ENCODE data around the gene LRFN3.
"Not testable (repeated sequence)": the region's sequence is repeated elsewhere in the genome, so short reads cannot be mapped to it uniquely, and the experiment has no call there.

LRFN3 gene

DNA sequence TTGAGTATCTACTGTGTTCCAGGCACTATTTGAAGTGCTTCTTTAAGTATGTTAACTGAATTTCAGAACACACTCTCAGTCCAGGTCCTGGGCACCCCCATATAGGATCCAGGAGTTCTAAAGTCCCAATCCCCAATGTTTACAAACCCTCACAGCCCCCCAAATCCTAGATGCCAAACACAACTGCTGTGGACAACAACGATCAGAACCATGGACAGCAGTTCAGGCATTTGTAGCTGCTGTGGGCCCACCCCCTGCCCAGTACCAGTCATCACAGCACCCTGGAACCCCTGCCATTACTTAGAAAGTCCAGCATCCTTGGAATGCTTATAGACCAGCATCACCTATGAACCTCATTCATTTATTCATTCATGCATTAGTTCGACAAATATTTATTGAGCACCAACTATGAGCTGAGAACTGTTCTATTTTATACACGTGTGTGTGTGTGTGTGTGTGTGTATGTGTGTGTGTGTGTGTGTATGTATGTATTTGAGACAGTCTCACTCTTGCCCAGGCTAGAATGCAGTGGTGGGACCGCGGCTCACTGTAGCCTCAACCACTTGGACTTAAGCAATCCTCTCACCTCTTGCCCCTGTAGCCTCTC lies 39.5 kb downstream of the LRFN3 start:
- DNase-seq (ENCODE audit: low read depth in 2 of 2): no peak

DNA sequence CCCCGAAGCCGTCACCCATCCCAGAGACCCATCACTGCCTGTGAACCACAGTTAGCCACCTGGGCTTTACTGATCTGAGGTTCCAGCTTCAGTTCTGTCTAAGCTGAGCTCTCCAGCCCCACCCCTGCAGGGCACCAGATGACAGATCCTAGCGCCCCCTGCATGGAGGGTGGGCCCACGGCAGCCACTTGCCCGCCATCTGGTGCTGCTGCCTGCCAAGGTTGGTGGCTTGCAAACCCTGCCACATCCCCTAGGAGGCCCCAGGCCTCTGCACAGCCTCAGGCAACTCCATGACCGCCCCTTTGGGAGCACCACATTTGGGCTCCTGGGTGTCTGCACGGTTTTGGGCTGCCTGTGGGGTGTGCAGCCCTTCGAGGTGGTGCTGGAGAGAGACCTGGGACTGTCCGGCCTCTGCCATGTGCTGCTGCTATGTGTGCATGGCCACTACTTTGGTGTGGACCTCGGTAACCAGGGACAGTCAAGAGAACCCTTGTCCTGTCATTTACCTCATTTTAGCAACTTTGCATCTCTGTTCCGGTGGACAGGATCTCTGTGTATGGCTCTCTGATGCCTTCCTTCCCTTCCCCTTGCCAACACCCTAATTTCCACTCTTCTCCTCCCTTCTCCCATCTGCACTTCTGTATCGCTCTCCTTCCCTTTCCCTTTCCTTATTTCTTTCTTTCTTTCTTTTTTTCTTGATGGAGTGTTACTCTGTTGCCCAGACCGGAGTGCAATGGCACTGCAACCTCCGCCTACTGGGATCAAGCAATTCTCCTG lies 41.5 kb downstream of the LRFN3 start:
- no peak for DNase-seq (ENCODE audit: low read depth in 2 of 2)

DNA sequence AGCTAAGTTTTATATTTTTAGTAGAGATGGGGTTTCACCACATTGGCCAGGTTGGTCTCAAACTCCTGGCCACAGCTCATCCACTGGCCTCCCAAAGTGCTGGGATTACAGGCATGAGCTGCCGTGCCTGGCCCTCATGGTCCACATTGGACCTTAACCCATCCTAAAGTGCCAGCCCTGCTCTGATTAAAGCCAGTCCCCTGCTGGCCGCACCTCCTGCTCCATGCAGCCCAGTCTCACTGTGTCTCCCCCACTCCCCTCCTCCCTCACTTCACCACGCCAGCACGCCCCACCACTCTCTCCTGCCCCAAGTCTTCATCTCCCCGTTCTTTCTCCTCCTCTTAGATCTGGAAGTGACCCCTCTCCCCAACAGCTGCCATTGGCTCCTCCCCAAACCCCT lies 42.1 kb downstream of the LRFN3 start:
- no peak for DNase-seq (ENCODE audit: low read depth in 2 of 2)

DNA sequence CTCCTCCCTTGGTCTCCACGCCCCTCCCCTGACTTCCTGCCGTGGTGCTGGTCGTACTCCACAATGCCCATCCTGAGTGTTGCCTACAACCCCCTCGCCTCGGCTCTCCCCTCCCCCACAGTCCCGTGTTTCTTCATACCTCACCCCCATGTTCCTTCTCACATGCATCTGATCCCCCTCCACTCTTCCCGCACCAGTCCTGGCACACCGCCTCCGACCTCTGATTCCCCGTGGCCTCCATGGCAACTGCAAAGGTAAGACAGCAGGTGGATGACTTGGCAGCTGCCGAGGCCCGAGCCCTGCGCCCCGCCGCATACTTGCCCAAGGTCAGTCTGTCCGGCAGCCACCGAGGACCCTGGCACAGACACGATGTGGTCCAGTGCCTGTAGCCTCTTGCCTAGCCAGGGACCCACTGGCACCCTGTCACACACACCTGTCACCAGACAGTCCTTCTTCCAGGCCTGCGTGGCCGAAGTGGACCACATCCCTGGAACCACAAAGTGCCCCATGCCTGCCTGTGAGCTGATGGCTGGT lies 42.7 kb downstream of the LRFN3 start:
- DNase-seq (ENCODE audit: low read depth in 2 of 2): no peak

DNA sequence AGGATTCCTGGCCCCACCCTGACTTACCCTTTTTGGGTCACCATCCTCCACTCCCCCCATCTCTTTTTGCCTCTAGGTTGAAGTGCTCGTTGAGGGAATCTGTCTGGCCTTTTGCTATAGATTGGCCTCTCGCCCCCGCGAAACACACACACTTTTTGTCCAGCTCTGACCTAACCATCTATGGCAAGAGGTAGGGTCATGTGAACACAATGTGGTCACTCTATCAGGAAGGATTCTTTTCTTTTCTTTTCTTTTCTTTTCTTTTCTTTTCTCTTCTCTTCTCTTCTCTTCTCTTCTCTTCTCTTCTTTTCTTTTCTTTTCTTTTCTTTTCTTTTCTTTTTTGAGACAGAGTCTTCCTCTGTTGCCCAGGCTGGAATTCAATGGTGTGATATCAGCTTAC lies 44.8 kb downstream of the LRFN3 start:
- DNase-seq (ENCODE audit: low read depth in 2 of 2): not testable (repeated sequence)

DNA sequence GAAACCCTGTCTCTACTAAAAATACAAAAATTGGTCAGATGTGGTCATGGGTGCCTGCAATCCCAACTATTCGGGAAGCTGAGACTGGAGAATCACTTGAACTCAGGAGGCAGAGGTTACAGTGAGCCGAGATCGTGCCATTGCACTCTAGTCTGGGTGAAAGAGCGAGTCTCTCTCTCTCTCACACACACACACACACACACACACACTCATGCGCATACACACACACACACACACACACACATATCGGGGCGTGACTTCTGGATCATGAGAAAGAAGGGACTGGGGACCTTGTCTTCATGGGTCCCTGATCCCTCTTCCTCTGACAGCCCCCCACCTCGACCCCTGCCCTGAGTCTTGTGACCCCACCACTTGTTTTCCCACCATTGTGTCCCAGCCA lies 47.0 kb downstream of the LRFN3 start:
- no peak for DNase-seq (ENCODE audit: low read depth in 2 of 2)

DNA sequence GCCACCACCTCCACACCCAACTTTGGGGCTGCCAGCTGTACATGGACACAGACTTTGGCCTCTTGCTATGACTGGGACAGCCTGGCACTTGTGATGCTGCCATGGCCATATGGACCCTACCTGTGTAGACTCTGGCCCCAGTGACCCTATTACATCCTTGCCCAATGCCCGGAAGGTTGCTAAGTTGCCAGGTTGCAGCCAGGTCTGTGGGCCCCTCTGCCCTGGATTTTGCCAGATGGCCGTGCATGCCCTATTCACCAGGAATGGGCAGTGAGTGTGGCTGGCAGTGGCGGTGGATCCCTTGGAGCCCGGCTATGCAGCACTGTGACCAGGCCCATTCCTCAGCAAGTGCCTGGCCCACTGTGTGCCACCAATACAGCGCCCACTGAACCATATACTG lies 49.9 kb downstream of the LRFN3 start:
- no peak for DNase-seq (ENCODE audit: low read depth in 2 of 2)

DNA sequence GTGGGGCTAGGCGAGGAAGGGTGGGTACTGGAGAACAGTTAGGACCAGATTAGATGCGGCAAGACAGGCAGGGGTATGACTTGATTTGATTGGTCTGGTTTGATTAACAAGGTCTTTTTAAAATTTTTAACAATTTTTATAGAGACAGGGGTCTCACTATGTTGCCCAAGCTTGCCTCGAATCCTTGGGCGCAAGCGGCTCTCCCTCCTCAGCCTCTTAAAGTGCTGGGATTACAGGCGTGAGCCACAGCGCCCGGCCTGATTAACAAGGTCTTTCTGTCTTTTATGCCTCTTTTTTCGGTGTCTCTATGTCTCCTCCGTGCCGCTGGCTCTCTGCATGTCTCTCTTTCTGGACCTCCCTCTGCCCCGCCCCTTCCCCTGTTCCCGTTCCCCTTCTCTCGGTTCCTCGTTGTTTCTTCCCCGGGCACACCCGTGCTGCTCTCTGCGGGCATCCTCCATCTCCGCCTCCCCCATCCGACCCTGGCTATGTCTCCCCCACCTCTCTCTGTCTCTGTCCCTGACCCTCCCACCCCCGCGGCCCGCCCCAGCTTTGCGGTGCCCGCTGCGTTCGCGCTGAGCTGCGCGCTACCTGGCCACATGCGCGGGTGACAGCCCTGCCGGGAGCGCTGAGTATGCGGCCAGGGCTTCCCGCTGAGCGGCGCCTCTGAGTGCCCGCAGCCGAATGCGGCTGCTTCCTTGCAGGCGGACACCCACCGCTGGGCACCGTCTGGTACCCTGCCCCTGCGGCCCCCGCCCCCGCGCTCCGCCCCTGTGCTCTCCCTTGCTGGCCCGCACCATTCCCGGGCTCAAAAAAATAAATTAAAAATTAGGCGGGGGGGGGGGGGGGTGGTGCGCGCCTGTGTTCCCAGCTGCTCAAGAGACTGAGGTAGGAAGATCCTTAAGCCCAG lies 50.7 kb downstream of the LRFN3 start:
- peak in 1 of 2 donors; percentile 24 for DNase-seq (ENCODE audit: low read depth in 2 of 2)

DNA sequence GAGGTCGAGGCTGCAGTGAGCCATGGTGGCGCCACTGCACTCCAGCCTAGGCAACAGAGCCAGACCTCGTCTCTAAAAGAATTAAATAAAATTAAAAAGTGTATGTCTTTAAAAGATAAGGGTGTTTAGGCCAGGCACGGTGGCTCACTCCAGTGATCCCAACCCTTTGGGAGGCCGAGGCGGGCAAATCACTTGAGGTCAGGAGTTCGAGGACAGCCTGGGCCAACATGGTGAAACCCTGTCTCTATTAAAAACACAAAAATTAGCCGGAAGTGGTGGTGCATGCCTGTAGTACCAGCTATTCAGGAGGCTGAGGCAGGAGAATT lies 51.4 kb downstream of the LRFN3 start:
- DNase-seq (ENCODE audit: low read depth in 2 of 2): no peak

DNA sequence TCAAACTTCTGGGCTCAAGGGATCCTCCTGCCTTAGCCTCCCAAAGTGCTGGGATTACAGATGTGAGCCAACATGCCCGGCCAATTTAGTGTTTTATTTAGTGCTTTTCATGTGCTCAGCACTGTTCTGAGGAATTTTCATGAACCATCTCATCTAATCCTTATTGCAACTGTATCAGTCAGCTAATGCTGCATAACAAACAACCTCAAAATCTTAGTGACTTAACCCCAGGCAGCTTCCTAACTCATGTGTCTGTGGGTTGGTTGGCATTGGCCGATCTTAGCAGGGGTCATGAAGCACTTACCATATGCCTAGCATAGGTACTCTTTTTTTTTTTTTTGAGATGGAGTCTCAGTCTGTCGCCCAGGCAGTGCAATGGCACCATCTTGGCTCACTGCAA lies 52.6 kb downstream of the LRFN3 start:
- DNase-seq (ENCODE audit: low read depth in 2 of 2): no peak

DNA sequence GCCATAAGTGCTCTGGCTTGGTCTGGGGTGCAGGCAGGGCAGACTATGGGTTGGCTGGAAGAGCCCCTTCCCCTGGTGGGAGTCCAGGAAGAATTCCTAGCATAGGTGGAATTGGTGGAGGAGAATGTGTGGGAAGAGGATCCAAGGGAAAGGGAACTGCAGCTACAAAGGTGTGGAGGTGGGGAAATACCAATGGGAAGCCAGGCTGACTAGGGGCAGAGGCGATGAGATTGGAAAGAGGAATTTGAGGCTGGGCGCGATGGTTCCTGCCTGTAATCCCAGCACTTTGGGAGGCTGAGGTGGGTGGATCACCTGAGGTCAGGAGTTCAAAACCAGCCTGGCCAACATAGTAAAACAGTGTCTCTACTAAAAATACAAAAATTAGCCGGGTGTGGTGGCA lies 54.0 kb downstream of the LRFN3 start:
- DNase-seq (ENCODE audit: low read depth in 2 of 2): no peak

DNA sequence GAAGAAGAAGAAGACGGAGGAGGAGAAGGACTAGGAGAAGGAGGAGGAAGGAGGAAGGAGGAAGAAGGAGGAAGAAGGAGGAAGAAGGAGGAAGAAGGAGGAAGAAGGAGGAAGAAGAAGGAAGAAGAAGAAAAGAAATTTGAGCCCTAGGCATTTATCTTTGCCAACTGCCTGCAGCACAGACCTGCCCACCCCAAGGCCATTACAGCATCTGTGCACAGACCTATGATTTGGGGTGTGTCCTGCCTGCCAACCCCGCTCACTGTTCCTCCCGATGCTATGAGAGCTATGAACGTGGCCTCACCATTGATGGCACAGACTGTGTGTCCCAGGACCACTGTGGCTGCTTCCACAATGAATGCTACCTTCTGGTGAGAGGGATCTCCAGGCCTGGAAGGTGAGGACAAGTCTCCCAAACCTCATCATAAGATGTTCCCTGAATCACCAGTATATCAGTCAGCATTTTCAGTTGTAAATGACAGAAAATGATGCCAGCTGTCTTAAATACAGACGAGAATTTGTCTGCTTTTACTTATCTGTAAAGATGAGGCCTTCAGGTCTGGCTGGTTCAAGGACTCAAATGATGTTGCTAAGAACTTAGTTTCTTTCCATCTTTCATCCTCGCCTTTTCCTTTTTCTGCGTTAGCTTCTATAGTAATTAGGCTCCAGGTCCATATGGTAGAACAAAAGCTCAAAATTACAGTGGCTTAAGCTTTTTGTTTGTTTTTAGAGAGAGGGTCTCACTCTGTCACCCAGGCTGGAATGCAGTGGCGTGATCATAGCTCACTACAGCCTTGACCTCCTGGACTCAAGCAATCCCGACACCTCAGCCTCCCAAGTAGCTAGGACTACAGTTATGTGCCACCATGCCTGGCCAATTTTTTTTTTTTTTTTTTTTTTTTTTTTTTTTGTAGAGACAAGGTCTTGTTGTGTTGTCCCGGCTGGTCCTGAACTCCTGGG lies 54.9 kb downstream of the LRFN3 start:
- no peak for DNase-seq (ENCODE audit: low read depth in 2 of 2)

DNA sequence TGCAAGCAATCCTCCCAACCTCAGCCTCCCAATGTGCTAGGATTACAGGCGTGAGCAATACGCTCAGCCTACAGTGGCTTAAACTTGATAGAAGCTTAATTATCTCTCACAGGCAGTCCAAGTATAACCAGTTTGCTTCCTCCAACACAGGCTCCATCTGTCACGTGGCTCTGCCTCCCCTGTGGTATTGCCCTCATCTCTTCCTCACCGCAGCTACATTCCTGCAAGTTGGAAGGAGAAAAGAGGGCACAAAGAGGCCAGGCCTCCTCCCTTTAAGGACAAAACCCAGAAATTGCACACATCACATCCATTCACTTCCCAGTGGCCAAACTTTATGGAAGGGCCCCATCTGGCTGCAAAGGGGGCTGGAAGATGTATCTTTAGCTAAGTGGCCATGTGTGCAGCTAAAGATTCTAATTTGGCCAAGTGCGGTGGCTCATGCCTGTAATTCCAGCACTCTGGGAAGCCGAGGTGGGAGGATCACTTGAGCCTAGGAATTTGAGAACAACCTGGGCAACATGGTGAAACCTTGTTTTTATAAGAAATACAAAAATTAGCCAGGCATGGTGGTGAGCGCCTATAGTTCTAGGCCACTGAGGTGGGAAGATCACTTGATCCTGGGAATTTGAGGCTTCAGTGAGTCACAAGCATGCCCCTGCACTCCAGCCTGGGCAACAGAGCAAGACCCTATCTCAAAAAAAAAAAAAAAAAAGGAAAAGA lies 55.7 kb downstream of the LRFN3 start:
- no peak for DNase-seq (ENCODE audit: low read depth in 2 of 2)

DNA sequence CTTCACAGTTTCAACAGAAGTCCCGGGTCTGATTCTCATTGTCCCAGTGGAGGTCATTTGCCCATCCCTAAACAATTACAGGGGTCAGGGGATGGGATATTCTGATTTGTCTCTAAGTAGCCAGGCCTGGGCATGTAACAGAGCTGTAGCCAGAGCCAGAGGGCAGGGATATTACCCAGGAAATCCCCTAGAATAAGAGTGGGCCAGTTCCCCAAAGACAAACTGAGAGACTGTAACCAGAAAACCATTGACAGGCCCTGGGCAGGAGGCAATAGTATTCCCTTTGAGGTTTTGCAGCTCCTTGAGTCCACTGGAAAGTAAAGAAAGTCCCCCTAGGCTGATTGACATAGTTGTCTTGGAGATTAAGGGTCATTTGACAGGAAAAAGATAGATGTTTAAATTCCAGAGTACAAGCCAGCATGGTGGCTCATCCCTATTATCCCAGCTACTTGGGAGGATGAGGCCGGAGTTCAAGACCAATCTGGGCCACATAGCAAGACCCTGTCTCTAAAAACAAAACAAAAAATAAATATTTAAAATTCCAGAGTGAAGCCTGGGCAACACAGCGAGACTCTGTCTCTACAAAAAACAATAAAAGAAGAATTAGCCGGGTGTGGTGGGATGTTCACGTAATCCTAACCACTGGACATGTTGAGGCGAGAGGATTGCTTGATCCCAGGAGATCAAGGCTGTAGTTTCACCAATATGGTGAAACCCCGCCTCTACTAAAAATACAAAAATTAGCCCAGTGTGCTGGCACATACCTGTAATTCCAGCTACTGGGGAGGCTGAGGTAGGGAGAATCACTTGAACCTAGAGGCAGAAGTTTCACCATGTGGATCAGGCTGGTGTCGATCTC lies 57.0 kb downstream of the LRFN3 start:
- DNase-seq (ENCODE audit: low read depth in 2 of 2): no peak

DNA sequence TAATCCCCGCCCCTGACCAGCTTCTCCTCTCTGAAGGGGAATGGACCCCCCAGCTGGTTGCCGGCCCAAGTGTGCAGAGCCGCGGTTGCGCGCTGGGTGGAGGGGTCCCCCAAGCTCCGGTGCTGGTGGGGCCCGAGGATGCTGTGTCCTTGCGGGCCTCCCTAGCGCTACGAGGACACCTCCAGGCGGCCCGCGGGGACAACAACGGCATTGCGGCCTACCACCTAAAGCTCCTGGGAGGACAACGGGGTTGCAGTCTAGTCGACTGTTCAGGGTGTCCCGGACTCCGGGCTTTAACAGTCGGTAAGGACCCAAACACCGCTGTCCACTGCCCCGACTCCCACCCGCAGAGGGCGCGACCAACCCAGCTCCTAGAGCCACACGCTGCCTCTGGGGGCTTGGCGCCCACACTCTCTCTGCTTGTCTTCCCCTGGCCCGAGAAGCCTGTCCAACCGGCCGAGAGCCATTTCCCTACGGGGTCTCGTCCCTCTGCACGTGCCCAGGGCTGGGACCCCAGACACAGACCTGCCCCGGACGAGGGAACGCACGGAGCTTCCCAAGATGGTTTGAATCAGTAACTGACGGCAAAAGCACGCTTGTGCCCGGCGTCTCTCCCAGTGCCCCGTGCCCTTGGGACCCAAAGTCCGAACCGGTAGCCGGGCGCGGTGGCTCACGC lies 57.9 kb downstream of the LRFN3 start:
- no peak for DNase-seq (ENCODE audit: low read depth in 2 of 2)

All from stimulated activated CD4-positive, alpha-beta T cell treated with anti-CD3 and anti-CD28 coated beads, Interleukin-4, amount 100 ng/mL, for 48 hours (primary cell).